A673 (cell line): ENCODE data around the gene NFKBIZ.

Source experiments
- CTCF ChIP-seq: fragments of 300-800, 200-600 bp; sonication (generic); conservative IDR thresholded peaks from 2 replicates; pipeline ENCODE4 v1.5.1; 2017; ENCODE audit warnings: low read depth, mild to moderate bottlenecking, antibody characterized with exemption, low read length, moderate library complexity, mixed read lengths
- EZH2 ChIP-seq: fragments of 200-600 bp; sonication (generic); IDR thresholded peaks from 2 replicates; pipeline ENCODE4 v1.6.1; 2017; ENCODE audit warnings: borderline replicate concordance, low read depth, mild to moderate bottlenecking, mixed read lengths, antibody characterized with exemption, low read length; ENCODE audit not compliant: poor library complexity, severe bottlenecking

DNA sequence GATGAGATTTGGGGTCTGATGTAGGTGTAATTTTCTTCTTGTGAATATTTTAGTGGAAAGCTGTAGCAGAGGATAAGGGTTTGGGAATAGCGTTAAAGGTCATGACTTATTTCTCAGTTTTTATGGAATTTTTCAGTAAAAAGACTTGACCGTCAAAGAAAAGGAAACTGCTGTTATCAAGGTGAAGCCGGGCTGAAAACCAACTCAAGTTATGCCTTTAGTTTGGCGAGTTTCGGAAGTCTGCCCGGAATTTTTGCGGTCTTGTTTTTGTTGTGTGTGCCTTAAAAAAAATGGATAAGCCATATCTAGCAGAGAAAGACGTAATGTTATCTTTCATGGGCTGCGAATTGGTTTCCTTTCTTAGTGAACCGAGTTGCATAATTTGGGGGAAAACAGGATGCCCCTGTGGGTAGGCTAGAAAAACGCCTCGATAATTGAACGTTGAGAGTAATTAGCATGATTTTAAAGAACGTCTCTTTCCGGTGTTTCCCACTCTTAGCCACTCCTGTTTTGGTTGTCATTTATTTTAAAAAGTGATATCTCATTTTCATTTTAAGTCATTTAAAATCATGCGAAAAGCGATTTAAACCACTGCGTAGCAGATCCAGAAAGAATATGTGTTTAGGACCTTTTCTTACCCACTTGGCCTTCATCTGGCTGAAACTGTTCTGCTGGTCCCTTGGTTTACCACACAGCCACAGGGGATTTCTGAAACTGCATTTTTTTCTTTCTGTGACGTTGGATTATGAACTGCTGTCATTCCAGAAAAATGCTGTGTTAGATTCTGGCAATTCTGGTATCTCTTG lies 1.1 kb downstream of the NFKBIZ start:
- no peak for TF ChIP-seq EZH2
- TF ChIP-seq CTCF: no peak
